Thyroid gland (tissue), 4 donors: Measurements from ENCODE around the gene PPP2R5E.

Source experiments
- POLR2A ChIP-seq, 2 donors: fragments of 450-650 bp; IDR thresholded peaks; one replicate each; pipeline ENCODE4 v1.6.1; 2017; ENCODE audit warnings: antibody characterized with exemption in 2 of 2, mild to moderate bottlenecking in 2 of 2, moderate library complexity in 1 of 2
- TF ChIP-seq, protein P1 (sequence below), 6 experiments: fragments of 200-600 bp in 3 of 6; fragments of 450-650 bp in 3 of 6; sonication (generic) in 3 of 6; IDR thresholded peaks; one replicate each; pipeline ENCODE4 v1.5.1; 2016 to 2019; ENCODE audit warnings: antibody characterized with exemption in 6 of 6, mild to moderate bottlenecking in 2 of 6, inconsistent platforms in 1 of 6, moderate library complexity in 1 of 6

GRCh38 chr14:63472986-63473788, 70.0 kb downstream of the PPP2R5E start:
- TF ChIP-seq, protein P1, sequence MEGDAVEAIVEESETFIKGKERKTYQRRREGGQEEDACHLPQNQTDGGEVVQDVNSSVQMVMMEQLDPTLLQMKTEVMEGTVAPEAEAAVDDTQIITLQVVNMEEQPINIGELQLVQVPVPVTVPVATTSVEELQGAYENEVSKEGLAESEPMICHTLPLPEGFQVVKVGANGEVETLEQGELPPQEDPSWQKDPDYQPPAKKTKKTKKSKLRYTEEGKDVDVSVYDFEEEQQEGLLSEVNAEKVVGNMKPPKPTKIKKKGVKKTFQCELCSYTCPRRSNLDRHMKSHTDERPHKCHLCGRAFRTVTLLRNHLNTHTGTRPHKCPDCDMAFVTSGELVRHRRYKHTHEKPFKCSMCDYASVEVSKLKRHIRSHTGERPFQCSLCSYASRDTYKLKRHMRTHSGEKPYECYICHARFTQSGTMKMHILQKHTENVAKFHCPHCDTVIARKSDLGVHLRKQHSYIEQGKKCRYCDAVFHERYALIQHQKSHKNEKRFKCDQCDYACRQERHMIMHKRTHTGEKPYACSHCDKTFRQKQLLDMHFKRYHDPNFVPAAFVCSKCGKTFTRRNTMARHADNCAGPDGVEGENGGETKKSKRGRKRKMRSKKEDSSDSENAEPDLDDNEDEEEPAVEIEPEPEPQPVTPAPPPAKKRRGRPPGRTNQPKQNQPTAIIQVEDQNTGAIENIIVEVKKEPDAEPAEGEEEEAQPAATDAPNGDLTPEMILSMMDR (IDR thresholded peaks at IDR 0.05): no peak
- TF ChIP-seq POLR2A (IDR thresholded peaks at IDR 0.05): no peak
